ENCODE results near the gene CCDC18.

GRCh38 chr1:93180723-93181613 is at the start of gene CCDC18:
- TF ChIP-seq ZNF768 (tag by site-specific recombination; IDR thresholded peaks at IDR 0.05) (no peak), CTCF (tag by site-specific recombination; IDR thresholded peaks at IDR 0.05) (no peak), PBX3 (CRISPR knock-in tag; IDR thresholded peaks at IDR 0.05) (no peak), ZNF394 (tag by site-specific recombination; IDR thresholded peaks at IDR 0.05; ENCODE audit: borderline replicate concordance) (no peak), ZNF311 (tag by site-specific recombination; IDR thresholded peaks at IDR 0.05; ENCODE audit: borderline replicate concordance) (no peak), PATZ1 (tag by site-specific recombination; IDR thresholded peaks at IDR 0.05) (no peak), ZNF837 (tag by site-specific recombination; IDR thresholded peaks at IDR 0.05) (no peak), ZNF114 (tag by site-specific recombination; IDR thresholded peaks at IDR 0.05) (no peak), GLI4 (tag by site-specific recombination; IDR thresholded peaks at IDR 0.05) (0 out of 2 replicates have a peak, but pooled peaks have one; percentile 32), ZNF639 (tag by site-specific recombination; IDR thresholded peaks at IDR 0.05) (no peak), GFI1B (tag by site-specific recombination; IDR thresholded peaks at IDR 0.05) (no peak), ZNF26 (tag by site-specific recombination; IDR thresholded peaks at IDR 0.05) (no peak), REST (tag by site-specific recombination; IDR thresholded peaks at IDR 0.05) (no peak), FEZF1 (tag by site-specific recombination; IDR thresholded peaks at IDR 0.05) (no peak; the same call in 1 of the 2 replicates)
